Psoas muscle (tissue), 8 donors: ENCODE results near the gene TMEM208. TPM values are rescaled to one million over a fixed set of nuclear protein-coding genes. Genes with fewer than 3 reads are reported as not detected.
A peak's percentile ranks its signal among the peaks of the same experiment; 100 is the strongest.

Source experiments
- ATAC-seq, 4 donors: fragments of 200-7000 bp; cut with Tn5 transposase; one replicate each; pipeline ENCODE4 v1.9.1; 2020; ENCODE audit warnings: moderate library complexity in 3 of 4, mild to moderate bottlenecking in 2 of 4
- DNase-seq, 2 donors: peaks; one replicate each; pipeline ENCODE4 v3.0.0-alpha.2; 2020
- H3K27ac ChIP-seq: fragments of 200-600 bp; one replicate; pipeline ENCODE4 v1.8.0; 2022
- H3K27me3 ChIP-seq, 3 donors: fragments of 200-600 bp in 1 of 3; one replicate each; pipeline versions ENCODE4 v1.6.1 to v1.8.0; 2013 to 2022; ENCODE audit warnings: low read length in 2 of 3, mild to moderate bottlenecking in 2 of 3, moderate library complexity in 1 of 3; ENCODE audit not compliant: insufficient read depth in 3 of 3
- H3K36me3 ChIP-seq, 2 donors: fragments of 200-600 bp in 1 of 2; one replicate each; pipeline versions ENCODE4 v1.6.1 to v1.8.0; 2013 to 2022; ENCODE audit warnings: low read depth in 1 of 2, mild to moderate bottlenecking in 1 of 2, moderate library complexity in 1 of 2; ENCODE audit not compliant: insufficient read depth in 1 of 2
- H3K4me1 ChIP-seq: fragments of 200-600 bp; one replicate; pipeline ENCODE4 v1.8.0; 2022
- H3K4me3 ChIP-seq: fragments of 200-600 bp; one replicate; pipeline ENCODE4 v1.8.0; 2022; ENCODE audit warnings: mild to moderate bottlenecking
- H3K9me3 ChIP-seq: fragments of 200-600 bp; one replicate; pipeline ENCODE4 v1.8.0; 2022
- WGBS, 3 donors: extraction: QIAGEN DNeasy Blood & Tissue Kit; methylation state at CpG; one replicate each; pipeline versions ENCODE4 v1.1.6 to v1.1.7; 2013; 5-methylcytosine and 5-hydroxymethylcytosine counted together
- intact Hi-C, 2 donors: fragments of 100-400 bp; cut with DNase I; formaldehyde crosslinking; loops; one replicate each; pipeline versions ENCODE4 v1.11.0 to v1.14.2; 2022
- polyA plus RNA-seq, 3 donors: library from polyadenylated mRNA; stranded (reverse); fragments of 200-250 nt; gene quantifications; one replicate each; pipeline ENCODE4 v1.2.3, GENCODE V29; 2013
- total RNA-seq, 4 donors: library from RNA; stranded (reverse); fragmentation: NEBNext Ultra II Directional in 2 of 4; extraction: Animal tissue kit (Norgen Biotek cat#: 25700) in 2 of 4; gene quantifications; one replicate each; pipeline versions ENCODE4 v1.2.1 to v1.2.4, GENCODE V29; 2021 to 2023
- TF ChIP-seq, protein P1 (sequence below): fragments of 200-600 bp; IDR thresholded peaks from one replicate; pipeline ENCODE4 v1.8.0; 2022; ENCODE audit warnings: antibody characterized with exemption
- donor health status: healthy with polysubstance abuse.
- donor health status: DM: no; HTN: no; CAD: no; lungs with moderate emphysema.
- donor health status: Bipolar disorder and iron deficiency.
- donor health status: healthy.
- donor health status: DM: yes; HTN: yes; CAD: no.
- donor health status: DM: no; HTN: no; CAD: no.
- donor health status: DM: no; HTN: no; CAD: no.
- donor health status: DM: yes; HTN: yes; CAD: no.

Gene TMEM208
- total and polyA plus RNA-seq, 7 donors, result 10.1 to 111 (median 32.7) TPM

DNA sequence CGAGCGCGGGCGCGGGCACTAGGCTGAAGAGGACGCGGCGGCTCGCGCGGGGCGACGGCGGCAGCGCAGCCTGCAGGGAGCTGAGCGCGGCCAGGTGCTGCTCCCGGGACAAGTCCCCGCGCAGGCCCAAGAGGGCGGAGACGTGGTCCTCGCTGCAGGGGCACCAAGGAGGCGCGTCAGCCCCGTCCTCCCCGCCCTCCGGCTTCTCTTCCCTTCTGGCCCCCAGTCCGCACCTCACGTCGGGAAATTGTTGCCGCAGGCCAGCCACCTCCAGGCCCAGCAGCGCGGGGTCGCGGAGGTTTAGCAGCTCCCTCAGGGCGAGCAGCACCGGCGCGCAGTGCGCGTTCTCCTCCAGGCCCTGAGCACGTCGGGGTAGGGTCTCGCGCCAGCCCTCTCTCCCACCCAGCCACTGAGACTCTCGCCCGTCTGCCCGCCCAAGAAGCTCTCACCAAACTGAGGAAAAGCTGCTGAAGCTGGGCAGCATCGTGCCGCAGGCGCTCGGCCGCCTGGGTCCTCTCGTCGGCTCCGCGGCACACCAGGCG lies 42.4 kb upstream of the TMEM208 start:
- Histone ChIP-seq H3K4me1 (peaks cover 29% of the 10 kb centered on the region), H3K4me3 (peak overlapping the region; percentile 95), H3K36me3 (no peaks in the 10 kb centered on the region), H3K27me3 (no peaks in the 10 kb centered on the region), H3K27ac (peak overlapping the region; percentile 99), H3K9me3 (no peaks in the 10 kb centered on the region)
- 8 to 9% (median 9%) methylated on average over 42 to 59 of the region's 59 CpGs for WGBS, 3 donors
- DNase-seq (no peak), ATAC-seq (peak; percentile 3 to 22 (median 14))
- TF ChIP-seq, protein P1, sequence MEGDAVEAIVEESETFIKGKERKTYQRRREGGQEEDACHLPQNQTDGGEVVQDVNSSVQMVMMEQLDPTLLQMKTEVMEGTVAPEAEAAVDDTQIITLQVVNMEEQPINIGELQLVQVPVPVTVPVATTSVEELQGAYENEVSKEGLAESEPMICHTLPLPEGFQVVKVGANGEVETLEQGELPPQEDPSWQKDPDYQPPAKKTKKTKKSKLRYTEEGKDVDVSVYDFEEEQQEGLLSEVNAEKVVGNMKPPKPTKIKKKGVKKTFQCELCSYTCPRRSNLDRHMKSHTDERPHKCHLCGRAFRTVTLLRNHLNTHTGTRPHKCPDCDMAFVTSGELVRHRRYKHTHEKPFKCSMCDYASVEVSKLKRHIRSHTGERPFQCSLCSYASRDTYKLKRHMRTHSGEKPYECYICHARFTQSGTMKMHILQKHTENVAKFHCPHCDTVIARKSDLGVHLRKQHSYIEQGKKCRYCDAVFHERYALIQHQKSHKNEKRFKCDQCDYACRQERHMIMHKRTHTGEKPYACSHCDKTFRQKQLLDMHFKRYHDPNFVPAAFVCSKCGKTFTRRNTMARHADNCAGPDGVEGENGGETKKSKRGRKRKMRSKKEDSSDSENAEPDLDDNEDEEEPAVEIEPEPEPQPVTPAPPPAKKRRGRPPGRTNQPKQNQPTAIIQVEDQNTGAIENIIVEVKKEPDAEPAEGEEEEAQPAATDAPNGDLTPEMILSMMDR, result no peak
- intact Hi-C loops, result no loop called here

DNA sequence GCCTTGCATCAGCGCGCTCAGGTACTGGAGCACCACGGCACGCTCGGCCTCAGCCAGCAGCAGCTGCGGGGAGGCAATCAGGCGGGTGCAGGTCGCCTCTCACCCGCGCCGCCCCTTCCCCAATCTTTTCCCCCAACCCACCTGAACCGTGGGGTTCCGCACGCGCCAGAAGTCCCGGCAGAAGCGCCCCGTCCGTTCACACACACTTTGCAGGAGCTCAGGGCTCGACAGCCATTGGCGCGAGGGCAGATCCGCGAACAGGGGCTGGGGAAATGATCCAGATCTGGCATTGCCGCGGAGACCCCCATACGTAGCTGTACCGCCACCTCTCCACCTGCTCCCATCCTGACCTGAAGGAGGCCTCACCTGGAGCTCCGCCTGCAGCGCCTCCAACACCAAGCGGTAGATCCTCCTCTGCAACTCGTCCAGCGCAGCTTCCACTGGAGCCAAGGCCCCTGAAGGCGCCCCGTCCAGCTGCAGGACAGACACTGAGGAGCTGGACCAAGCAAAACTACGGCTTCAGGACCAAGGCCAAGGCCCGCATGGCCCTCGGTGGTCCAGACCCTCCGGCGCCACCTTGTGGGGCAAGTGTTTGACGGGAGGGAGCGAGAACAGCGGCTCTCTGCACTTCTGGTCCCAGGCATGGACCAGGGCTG lies 41.8 kb upstream of the TMEM208 start:
- Histone ChIP-seq H3K4me1 (peaks cover 29% of the 10 kb centered on the region), H3K27me3 (no peaks in the 10 kb centered on the region), H3K27ac (no peak overlapping the region), H3K4me3 (peak overlapping the region; percentile 95), H3K9me3 (no peaks in the 10 kb centered on the region), H3K36me3 (no peaks in the 10 kb centered on the region)
- peak; percentile 94 to 97 for DNase-seq
- TF ChIP-seq, protein P1, result peak; percentile 87
- ATAC-seq, result peak; percentile 54 to 70 (median 63)
- intact Hi-C loops, result loop anchor here in 1 of 2 donors (1.0 kb wide), 1 partner anchor 208 kb away; no protein-coding TSS in a partner anchor
- 14 to 16% (median 14%) methylated on average over 41 to 43 of the region's 43 CpGs for WGBS, 3 donors

GRCh38 chr16:67185651-67186134 lies 41.2 kb upstream of the TMEM208 start:
- ATAC-seq (no peak), DNase-seq (no peak)
- Histone ChIP-seq H3K9me3 (no peaks in the 10 kb centered on the region), H3K4me1 (peaks cover 29% of the 10 kb centered on the region), H3K27me3 (no peaks in the 10 kb centered on the region), H3K36me3 (no peaks in the 10 kb centered on the region), H3K27ac (no peak overlapping the region), H3K4me3 (peak overlapping the region; percentile 95)
- WGBS, 3 donors, result 9 to 11% (median 9%) methylated on average over 12 of the region's 12 CpGs
- TF ChIP-seq, protein P1, result no peak
- intact Hi-C loops, result loop anchor here in 1 of 2 donors (1.0 kb wide), 1 partner anchor 208 kb away; no protein-coding TSS in a partner anchor

DNA sequence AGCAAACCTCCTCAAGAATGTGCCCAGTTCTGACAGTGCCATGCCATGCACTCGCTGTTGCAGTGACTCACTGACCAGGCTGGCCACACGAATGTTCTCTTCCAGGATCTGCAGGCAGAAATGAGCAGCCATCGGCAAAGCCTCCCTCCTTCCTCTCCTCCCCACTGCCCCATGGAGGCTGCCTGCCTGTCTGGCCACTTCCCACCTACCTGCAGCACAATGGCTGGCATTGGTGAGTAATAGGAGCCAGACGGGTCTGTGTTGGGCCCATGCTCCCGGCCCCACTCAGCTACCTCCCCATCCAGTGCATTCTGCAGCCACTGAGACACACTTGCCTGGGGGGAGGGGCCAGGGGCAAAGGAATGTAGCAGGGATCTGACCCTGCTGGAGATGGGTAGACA lies 40.4 kb upstream of the TMEM208 start:
- Histone ChIP-seq H3K4me3 (no peak overlapping the region), H3K36me3 (no peaks in the 10 kb centered on the region), H3K27ac (no peak overlapping the region), H3K4me1 (peaks cover 34% of the 10 kb centered on the region), H3K9me3 (no peaks in the 10 kb centered on the region), H3K27me3 (no peaks in the 10 kb centered on the region)
- TF ChIP-seq, protein P1, result no peak
- intact Hi-C loops, result no loop called here
- ATAC-seq, result no peak
- DNase-seq, result no peak
- 42 to 50% (median 42%) methylated on average over 5 of the region's 5 CpGs for WGBS, 3 donors
